ENCODE measurements around the gene ZBTB18. TPM values are rescaled to one million over a fixed set of nuclear protein-coding genes. Genes with fewer than 3 reads are reported as not detected.
A peak's percentile ranks its signal among the peaks of the same experiment; 100 is the strongest.

Gene ZBTB18
- total RNA-seq, 1 donor from 2014 or later: 30.1 TPM

GRCh38 chr1:244006961-244007360 is 44.1 kb upstream of the ZBTB18 start:
- Histone ChIP-seq H4K20me1 (ENCODE audit: low read depth) (no peaks in the 10 kb centered on the region), H3K9me3 (ENCODE audit: low read depth) (no peaks in the 10 kb centered on the region), H3K4me3 (no peak overlapping the region), H3K27ac (no peak overlapping the region), H3K4me1 (peaks cover 7% of the 10 kb centered on the region), H3K4me2 (no peak overlapping the region), H3K79me2 (ENCODE audit: low read depth) (no peaks in the 10 kb centered on the region), H3K27me3 (no peaks in the 10 kb centered on the region), H3F3A (ENCODE audit: low read depth) (no peaks in the 10 kb centered on the region), H3K9ac (no peak overlapping the region), H3K36me3 (no peaks in the 10 kb centered on the region), H2AFZ (replicated peaks) (no peak overlapping the region)
- H3K36me3 Mint-ChIP-seq: no peaks in the 10 kb centered on the region
- H3K4me1 Mint-ChIP-seq: peaks cover 10% of the 10 kb centered on the region
- H3K4me3 Mint-ChIP-seq: no peak overlapping the region
- H3K9me3 Mint-ChIP-seq: no peaks in the 10 kb centered on the region
- DNase-seq (ENCODE audit: low spot score): no peak
- H3K27me3 Mint-ChIP-seq (ENCODE audit: insufficient read depth, low read depth): peaks cover 15% of the 10 kb centered on the region
- H3K27ac Mint-ChIP-seq: no peak overlapping the region
- no peak for TF ChIP-seq EZH2 (IDR thresholded peaks at IDR 0.05)
- TF ChIP-seq CTCF (IDR thresholded peaks at IDR 0.05): no peak
- no peak for TF ChIP-seq EZH2phosphoT487 (IDR thresholded peaks at IDR 0.05)

- Histone ChIP-seq H3F3A (ENCODE audit: low read depth) (no peaks in the 10 kb centered on the region), H3K9ac (no peak overlapping the region), H3K27me3 (no peaks in the 10 kb centered on the region), H3K79me2 (ENCODE audit: low read depth) (no peaks in the 10 kb centered on the region), H3K36me3 (no peaks in the 10 kb centered on the region), H3K4me3 (no peak overlapping the region), H3K4me1 (peaks cover 14% of the 10 kb centered on the region), H2AFZ (replicated peaks) (no peak overlapping the region), H3K9me3 (ENCODE audit: low read depth) (no peaks in the 10 kb centered on the region), H4K20me1 (ENCODE audit: low read depth) (no peaks in the 10 kb centered on the region), H3K4me2 (no peak overlapping the region), H3K27ac (no peak overlapping the region)
- Mint-ChIP-seq H3K9me3 (no peaks in the 10 kb centered on the region), H3K4me1 (peaks cover 20% of the 10 kb centered on the region), H3K27me3 (ENCODE audit: insufficient read depth, low read depth) (peaks cover 17% of the 10 kb centered on the region), H3K4me3 (no peak overlapping the region), H3K27ac (no peak overlapping the region), H3K36me3 (no peaks in the 10 kb centered on the region)
- TF ChIP-seq CTCF (IDR thresholded peaks at IDR 0.05) (peak; percentile 27), EZH2phosphoT487 (IDR thresholded peaks at IDR 0.05) (no peak)
- DNase-seq (ENCODE audit: low spot score): peak; percentile 15
Measured at GRCh38 chr1:244010191-244010590, 40.9 kb upstream of the ZBTB18 start.

- no peak overlapping the region for H3K27ac Mint-ChIP-seq
- H3K36me3 ChIP-seq: no peaks in the 10 kb centered on the region
Measured at GRCh38 chr1:244010703-244011123, 40.4 kb upstream of the ZBTB18 start.

More at GRCh38 chr1:244010703-244011123, 40.4 kb upstream of the ZBTB18 start:
- Histone ChIP-seq H3K27me3 (no peaks in the 10 kb centered on the region), H3K27ac (no peak overlapping the region), H3F3A (ENCODE audit: low read depth) (no peaks in the 10 kb centered on the region), H3K79me2 (ENCODE audit: low read depth) (no peaks in the 10 kb centered on the region), H3K4me2 (no peak overlapping the region), H4K20me1 (ENCODE audit: low read depth) (no peaks in the 10 kb centered on the region), H3K4me1 (peaks cover 14% of the 10 kb centered on the region), H3K4me3 (no peak overlapping the region), H3K9ac (no peak overlapping the region), H2AFZ (replicated peaks) (no peak overlapping the region), H3K9me3 (ENCODE audit: low read depth) (no peaks in the 10 kb centered on the region)
- Mint-ChIP-seq H3K27me3 (ENCODE audit: insufficient read depth, low read depth) (peaks cover 15% of the 10 kb centered on the region), H3K4me3 (no peak overlapping the region), H3K9me3 (no peaks in the 10 kb centered on the region), H3K36me3 (no peaks in the 10 kb centered on the region), H3K4me1 (peaks cover 20% of the 10 kb centered on the region)
- no peak for DNase-seq (ENCODE audit: low spot score)
- TF ChIP-seq EZH2phosphoT487 (IDR thresholded peaks at IDR 0.05): no peak
- no peak for TF ChIP-seq EZH2 (IDR thresholded peaks at IDR 0.05)
- TF ChIP-seq CTCF (IDR thresholded peaks at IDR 0.05): no peak

Measured in neural progenitor cell (in vitro differentiated cells).